CD4-positive, alpha-beta T cell (primary cell): ENCODE measurements around the gene NDUFB5. TPM values are rescaled to one million over a fixed set of nuclear protein-coding genes. Genes with fewer than 3 reads are reported as not detected.

Source experiments
- ATAC-seq: fragments of 200-7000 bp; cut with Tn5 transposase; one replicate; pipeline ENCODE4 v1.10.0; 2022; ENCODE audit warnings: mild to moderate bottlenecking; ENCODE audit not compliant: poor library complexity
- CTCF ChIA-PET: fragments of 350-600 bp; sonication (Branson Sonifier 250); formaldehyde crosslinking; loops from one replicate; lab custom pipeline; 2021; ENCODE audit warnings: antibody characterized with exemption, inconsistent platforms; lab: Charles Lee
- POLR2A ChIA-PET: fragments of 350-600 bp; sonication (Branson Sonifier 250); formaldehyde crosslinking; loops from one replicate; lab custom pipeline; 2021; ENCODE audit warnings: antibody characterized with exemption, inconsistent platforms; lab: Charles Lee
- DNase-seq, 14 experiments: peaks; one replicate each; pipeline ENCODE4 v3.0.0-alpha.2; 2013 to 2020; ENCODE audit warnings: mixed read lengths in 2 of 14
- H3K27ac ChIP-seq, 2 donors: one replicate each; pipeline versions ENCODE4 v1.5.1 to v1.7.0; 2013; ENCODE audit warnings: low read length in 2 of 2, low read depth in 1 of 2, mild to moderate bottlenecking in 1 of 2
- H3K27me3 ChIP-seq, 2 experiments: 1 replicate in 1 of 2; 2 replicates in 1 of 2; pipeline versions ENCODE4 v1.6.1 to v1.7.0; 2013; ENCODE audit warnings: low read length in 2 of 2, control low read depth in 1 of 2, mild to moderate bottlenecking in 1 of 2, moderate library complexity in 1 of 2; ENCODE audit not compliant: insufficient read depth in 2 of 2, control insufficient read depth in 1 of 2
- H3K36me3 ChIP-seq: one replicate; pipeline ENCODE4 v1.6.1; 2013; ENCODE audit warnings: low read length, control low read depth; ENCODE audit not compliant: insufficient read depth
- H3K4me1 ChIP-seq: one replicate; pipeline ENCODE4 v1.6.1; 2013; ENCODE audit warnings: low read length, control low read depth; ENCODE audit not compliant: insufficient read depth
- H3K4me3 ChIP-seq: one replicate; pipeline ENCODE4 v1.5.1; 2013; ENCODE audit warnings: mild to moderate bottlenecking, low read length, moderate library complexity
- H3K9me3 ChIP-seq, 2 experiments: 1 replicate in 1 of 2; 2 replicates in 1 of 2; pipeline versions ENCODE4 v1.6.1 to v1.7.0; 2013; ENCODE audit warnings: low read length in 2 of 2, mild to moderate bottlenecking in 2 of 2, control low read depth in 1 of 2, moderate library complexity in 1 of 2; ENCODE audit not compliant: control insufficient read depth in 1 of 2, insufficient read depth in 1 of 2
- H3K27ac Mint-ChIP-seq: one replicate; pipeline ENCODE4 v1.8.0; 2020; ENCODE audit warnings: mixed read lengths
- H3K27me3 Mint-ChIP-seq: one replicate; pipeline ENCODE4 v1.8.0; 2021; ENCODE audit warnings: mixed read lengths
- H3K36me3 Mint-ChIP-seq: one replicate; pipeline ENCODE4 v1.8.0; 2021; ENCODE audit warnings: low read depth, mixed read lengths
- H3K4me1 Mint-ChIP-seq: one replicate; pipeline ENCODE4 v1.8.0; 2021; ENCODE audit warnings: low read depth, mixed read lengths
- H3K4me3 Mint-ChIP-seq: one replicate; pipeline ENCODE4 v1.8.0; 2020; ENCODE audit warnings: mild to moderate bottlenecking, mixed read lengths
- H3K9me3 Mint-ChIP-seq: one replicate; pipeline ENCODE4 v1.8.0; 2020; ENCODE audit warnings: mixed read lengths
- CTCF ChIP-seq: fragments of 200-600 bp; IDR thresholded peaks from one replicate; pipeline ENCODE4 v1.8.0; 2022; ENCODE audit warnings: antibody characterized with exemption, mild to moderate bottlenecking
- intact Hi-C, 2 experiments: fragments of 100-400 bp; cut with DNase I in 1 of 2; cut with micrococcal nuclease in 1 of 2; formaldehyde crosslinking; loops; one replicate each; pipeline versions ENCODE4 v1.15.1 to v1.9.0; 2023 to 2025; cut with DNase I, micrococcal nuclease
- total RNA-seq, 174 experiments: library from RNA in 2 of 174; stranded (reverse) in 2 of 174; gene quantifications; one replicate each; pipeline ENCODE4 v1.2.3 and lab custom pipeline; 2021 to 2026

The NDUFB5 gene
- total RNA-seq, 2 experiments from 2014 or later, result 20.3 to 24.2 TPM

- Histone ChIP-seq H3K36me3 (no peaks in the 10 kb centered on the region), H3K9me3 (no peaks in the 10 kb centered on the region), H3K4me3 (peak within 1 kb of the TSS; percentile 83), H3K27me3 (no peaks in the 10 kb centered on the region), H3K4me1 (peaks cover 31% of the 10 kb centered on the region), H3K27ac (peak within 1 kb of the TSS; percentile 38 to 57)
- H3K27me3 Mint-ChIP-seq, result peaks cover 5% of the 10 kb centered on the region
- intact Hi-C loops, result loop anchor here (2.0 to 5.0 kb wide), 7 partner anchors 42 to 1040 kb away; partner anchors contain the start of genes ZNF639 (in 2 of the 2), MFN1 (in 1 of the 2), MRPL47 (in 1 of the 2) and NDUFB5 (in 1 of the 2)
- ATAC-seq (peak; percentile 90), DNase-seq (peak; percentile 94 to 99 (median 98))
- H3K9me3 Mint-ChIP-seq, result no peaks in the 10 kb centered on the region
- H3K27ac Mint-ChIP-seq, result peak within 1 kb of the TSS; percentile 85
- no peak for TF ChIP-seq CTCF
- ChIA-PET CTCF (interaction anchor here (1.0 to 1.5 kb wide), 3 partner anchors 42 to 247 kb away, joined by 3 to 5 read pairs (median 4); partner anchors contain the start of genes MRPL47 and NDUFB5), POLR2A (interaction anchor here (0.6 to 2.8 kb wide), 11 partner anchors 42 to 1039 kb away, joined by 3 to 14 read pairs (median 4); partner anchors contain the start of genes MFN1, MRPL47, NDUFB5 and PIK3CA)
- peaks cover 30% of the 10 kb centered on the region for H3K4me1 Mint-ChIP-seq
- H3K36me3 Mint-ChIP-seq, result peaks cover 14% of the 10 kb centered on the region
- H3K4me3 Mint-ChIP-seq, result peak within 1 kb of the TSS; percentile 91
These were observed 41.9 kb upstream of the NDUFB5 start, which contains the start of gene ACTL6A for GRCh38 chr3:179562591-179563270. ACTL6A (plus strand) TSS chr3:179562926; CDS start chr3:179563093, 167 bp downstream.

GRCh38 chr3:179563271-179563783 lies 41.3 kb upstream of the NDUFB5 start:
- H3K27ac Mint-ChIP-seq, result peak overlapping the region; percentile 85
- peaks cover 14% of the 10 kb centered on the region for H3K36me3 Mint-ChIP-seq
- peak overlapping the region; percentile 91 for H3K4me3 Mint-ChIP-seq
- Histone ChIP-seq H3K4me3 (peak overlapping the region; percentile 83), H3K36me3 (no peaks in the 10 kb centered on the region), H3K9me3 (no peaks in the 10 kb centered on the region), H3K27ac (peak overlapping the region; percentile 38 to 41), H3K4me1 (peaks cover 31% of the 10 kb centered on the region), H3K27me3 (no peaks in the 10 kb centered on the region)
- H3K4me1 Mint-ChIP-seq, result peaks cover 30% of the 10 kb centered on the region
- peaks cover 5% of the 10 kb centered on the region for H3K27me3 Mint-ChIP-seq
- peak; percentile 38 to 84 (median 53) for DNase-seq
- no peak for TF ChIP-seq CTCF
- CTCF ChIA-PET, result interaction anchor here (1.0 to 1.5 kb wide), 2 partner anchors 41 to 247 kb away, joined by 3 to 5 read pairs; partner anchors contain the start of genes MRPL47 and NDUFB5
- peak; percentile 49 for ATAC-seq
- intact Hi-C loops, result loop anchor here (2.0 to 5.0 kb wide), 7 partner anchors 41 to 1039 kb away; partner anchors contain the start of genes ZNF639 (in 2 of the 2), MFN1 (in 1 of the 2), MRPL47 (in 1 of the 2) and NDUFB5 (in 1 of the 2)
- POLR2A ChIA-PET, result interaction anchor here (0.7 to 2.8 kb wide), 8 partner anchors 41 to 1038 kb away, joined by 3 to 14 read pairs (median 4); partner anchors contain the start of genes MFN1, MRPL47, NDUFB5 and PIK3CA
- H3K9me3 Mint-ChIP-seq, result no peaks in the 10 kb centered on the region

- ATAC-seq (no peak), DNase-seq (peak in 1 of 14 experiments; percentile 2)
- no peaks in the 10 kb centered on the region for H3K27me3 ChIP-seq
- H3K36me3 Mint-ChIP-seq, result peaks cover 25% of the 10 kb centered on the region
- intact Hi-C loops, result loop anchor here in 1 of 2 experiments (2.0 kb wide), 1 partner anchor 85 kb away; no protein-coding TSS in a partner anchor
- no peaks in the 10 kb centered on the region for H3K9me3 Mint-ChIP-seq
- H3K4me1 Mint-ChIP-seq, result peaks cover 35% of the 10 kb centered on the region
- no peak overlapping the region for H3K27ac ChIP-seq
- ChIA-PET POLR2A (interaction anchor here (0.7 to 1.3 kb wide), 2 partner anchors 39 to 88 kb away, joined by 3 to 4 read pairs; partner anchors contain the start of genes MRPL47 and NDUFB5), CTCF (no interaction called here)
- H3K4me3 Mint-ChIP-seq, result peak overlapping the region; percentile 50
- peaks cover 11% of the 10 kb centered on the region for H3K36me3 ChIP-seq
- TF ChIP-seq CTCF, result no peak
- no peaks in the 10 kb centered on the region for H3K9me3 ChIP-seq
- no peaks in the 10 kb centered on the region for H3K27me3 Mint-ChIP-seq
- peak overlapping the region; percentile 1 for H3K27ac Mint-ChIP-seq
- H3K4me3 ChIP-seq, result no peak overlapping the region
- peaks cover 31% of the 10 kb centered on the region for H3K4me1 ChIP-seq
These were observed 39.1 kb upstream of the NDUFB5 start for GRCh38 chr3:179565496-179565895.
